ENCODE data around the gene FOXO6.

The FOXO6 gene

GRCh38 chr1:41313661-41314131 is 47.5 kb upstream of the FOXO6 start (continued):
- TF ChIP-seq, protein P1, sequence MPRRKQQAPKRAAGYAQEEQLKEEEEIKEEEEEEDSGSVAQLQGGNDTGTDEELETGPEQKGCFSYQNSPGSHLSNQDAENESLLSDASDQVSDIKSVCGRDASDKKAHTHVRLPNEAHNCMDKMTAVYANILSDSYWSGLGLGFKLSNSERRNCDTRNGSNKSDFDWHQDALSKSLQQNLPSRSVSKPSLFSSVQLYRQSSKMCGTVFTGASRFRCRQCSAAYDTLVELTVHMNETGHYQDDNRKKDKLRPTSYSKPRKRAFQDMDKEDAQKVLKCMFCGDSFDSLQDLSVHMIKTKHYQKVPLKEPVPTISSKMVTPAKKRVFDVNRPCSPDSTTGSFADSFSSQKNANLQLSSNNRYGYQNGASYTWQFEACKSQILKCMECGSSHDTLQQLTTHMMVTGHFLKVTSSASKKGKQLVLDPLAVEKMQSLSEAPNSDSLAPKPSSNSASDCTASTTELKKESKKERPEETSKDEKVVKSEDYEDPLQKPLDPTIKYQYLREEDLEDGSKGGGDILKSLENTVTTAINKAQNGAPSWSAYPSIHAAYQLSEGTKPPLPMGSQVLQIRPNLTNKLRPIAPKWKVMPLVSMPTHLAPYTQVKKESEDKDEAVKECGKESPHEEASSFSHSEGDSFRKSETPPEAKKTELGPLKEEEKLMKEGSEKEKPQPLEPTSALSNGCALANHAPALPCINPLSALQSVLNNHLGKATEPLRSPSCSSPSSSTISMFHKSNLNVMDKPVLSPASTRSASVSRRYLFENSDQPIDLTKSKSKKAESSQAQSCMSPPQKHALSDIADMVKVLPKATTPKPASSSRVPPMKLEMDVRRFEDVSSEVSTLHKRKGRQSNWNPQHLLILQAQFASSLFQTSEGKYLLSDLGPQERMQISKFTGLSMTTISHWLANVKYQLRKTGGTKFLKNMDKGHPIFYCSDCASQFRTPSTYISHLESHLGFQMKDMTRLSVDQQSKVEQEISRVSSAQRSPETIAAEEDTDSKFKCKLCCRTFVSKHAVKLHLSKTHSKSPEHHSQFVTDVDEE (CRISPR knock-in tag; IDR thresholded peaks at IDR 0.05): no peak

DNA sequence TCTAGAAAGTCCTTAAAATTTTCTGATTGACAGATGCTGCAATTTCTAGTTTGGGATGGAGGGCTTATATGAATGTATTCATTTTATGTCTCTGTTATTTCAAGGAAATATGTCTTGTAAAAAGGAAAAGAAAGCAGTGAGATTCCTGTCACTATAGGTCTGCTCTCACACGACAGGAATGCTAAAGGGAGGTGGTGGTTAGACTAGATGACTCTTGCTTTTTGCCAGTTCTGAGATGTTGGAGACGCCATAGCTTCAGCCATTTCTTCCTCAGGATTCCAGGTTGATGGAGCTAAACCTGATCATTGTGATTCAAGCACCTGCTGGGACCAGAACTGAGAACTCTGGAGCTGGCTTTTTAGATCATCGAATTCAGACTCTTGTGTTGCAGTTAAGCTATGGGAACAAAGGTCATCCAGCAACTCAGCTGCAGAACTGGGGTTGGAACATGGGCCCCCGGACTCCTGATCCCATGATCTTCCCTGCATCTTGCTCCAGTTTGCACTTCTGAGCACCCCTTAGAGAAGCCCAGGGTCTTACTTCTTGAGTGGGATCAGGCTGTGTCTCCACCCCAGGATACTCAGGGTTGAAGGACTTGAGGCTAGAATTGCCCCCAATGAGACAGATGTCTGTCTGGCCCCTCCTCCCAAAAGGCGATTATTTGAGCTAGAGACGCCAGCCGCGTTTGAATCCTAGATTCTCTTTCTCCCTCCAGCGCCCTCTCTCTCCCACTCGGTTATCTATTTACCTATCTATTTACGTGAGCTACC is 46.7 kb upstream of the FOXO6 start:
- TF ChIP-seq TOX (CRISPR knock-in tag; IDR thresholded peaks at IDR 0.05; ENCODE audit: borderline replicate concordance): no peak
- TF ChIP-seq CSDC2 (CRISPR knock-in tag; IDR thresholded peaks at IDR 0.05): no peak
- TF ChIP-seq ARNTL (CRISPR knock-in tag; IDR thresholded peaks at IDR 0.05; ENCODE audit: borderline replicate concordance, low read depth): no peak
- no peak for TF ChIP-seq ZFP3 (CRISPR knock-in tag; IDR thresholded peaks at IDR 0.05)
- no peak for TF ChIP-seq RARB (CRISPR knock-in tag; IDR thresholded peaks at IDR 0.05)
- no peak for TF ChIP-seq TCF4 (CRISPR knock-in tag; IDR thresholded peaks at IDR 0.05; ENCODE audit: borderline replicate concordance)
- TF ChIP-seq ZC3H10 (CRISPR knock-in tag; IDR thresholded peaks at IDR 0.05): no peak
- TF ChIP-seq ZNF8 (CRISPR knock-in tag; IDR thresholded peaks at IDR 0.05): no peak
- TF ChIP-seq, protein P2, sequence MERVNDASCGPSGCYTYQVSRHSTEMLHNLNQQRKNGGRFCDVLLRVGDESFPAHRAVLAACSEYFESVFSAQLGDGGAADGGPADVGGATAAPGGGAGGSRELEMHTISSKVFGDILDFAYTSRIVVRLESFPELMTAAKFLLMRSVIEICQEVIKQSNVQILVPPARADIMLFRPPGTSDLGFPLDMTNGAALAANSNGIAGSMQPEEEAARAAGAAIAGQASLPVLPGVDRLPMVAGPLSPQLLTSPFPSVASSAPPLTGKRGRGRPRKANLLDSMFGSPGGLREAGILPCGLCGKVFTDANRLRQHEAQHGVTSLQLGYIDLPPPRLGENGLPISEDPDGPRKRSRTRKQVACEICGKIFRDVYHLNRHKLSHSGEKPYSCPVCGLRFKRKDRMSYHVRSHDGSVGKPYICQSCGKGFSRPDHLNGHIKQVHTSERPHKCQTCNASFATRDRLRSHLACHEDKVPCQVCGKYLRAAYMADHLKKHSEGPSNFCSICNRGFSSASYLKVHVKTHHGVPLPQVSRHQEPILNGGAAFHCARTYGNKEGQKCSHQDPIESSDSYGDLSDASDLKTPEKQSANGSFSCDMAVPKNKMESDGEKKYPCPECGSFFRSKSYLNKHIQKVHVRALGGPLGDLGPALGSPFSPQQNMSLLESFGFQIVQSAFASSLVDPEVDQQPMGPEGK (CRISPR knock-in tag; IDR thresholded peaks at IDR 0.05; ENCODE audit: borderline replicate concordance): no peak
- no peak for TF ChIP-seq CREB5 (CRISPR knock-in tag; IDR thresholded peaks at IDR 0.05; ENCODE audit: low read depth)
- TF ChIP-seq BACH2 (CRISPR knock-in tag; IDR thresholded peaks at IDR 0.05; ENCODE audit: borderline replicate concordance): no peak
- ATAC-seq: peak; percentile 35; the same call in 2 of the 3 replicates

- TF ChIP-seq, protein P1 (CRISPR knock-in tag; IDR thresholded peaks at IDR 0.05): no peak
- TF ChIP-seq ZNF70 (CRISPR knock-in tag; IDR thresholded peaks at IDR 0.05) (no peak), TCF4 (CRISPR knock-in tag; IDR thresholded peaks at IDR 0.05; ENCODE audit: borderline replicate concordance) (no peak), RARB (CRISPR knock-in tag; IDR thresholded peaks at IDR 0.05) (no peak), TOX (CRISPR knock-in tag; IDR thresholded peaks at IDR 0.05; ENCODE audit: borderline replicate concordance) (no peak), ARNTL (CRISPR knock-in tag; IDR thresholded peaks at IDR 0.05; ENCODE audit: borderline replicate concordance, low read depth) (no peak), GLIS3 (CRISPR knock-in tag; IDR thresholded peaks at IDR 0.05) (no peak), ZFP3 (CRISPR knock-in tag; IDR thresholded peaks at IDR 0.05) (no peak), SNAI2 (CRISPR knock-in tag; IDR thresholded peaks at IDR 0.05) (no peak), ISL1 (CRISPR knock-in tag; IDR thresholded peaks at IDR 0.05) (no peak), CREB5 (CRISPR knock-in tag; IDR thresholded peaks at IDR 0.05; ENCODE audit: low read depth) (no peak), ZNF8 (CRISPR knock-in tag; IDR thresholded peaks at IDR 0.05) (no peak), BACH2 (CRISPR knock-in tag; IDR thresholded peaks at IDR 0.05; ENCODE audit: borderline replicate concordance) (no peak), ZFP30 (CRISPR knock-in tag; IDR thresholded peaks at IDR 0.05) (no peak)
- TF ChIP-seq, protein P3, sequence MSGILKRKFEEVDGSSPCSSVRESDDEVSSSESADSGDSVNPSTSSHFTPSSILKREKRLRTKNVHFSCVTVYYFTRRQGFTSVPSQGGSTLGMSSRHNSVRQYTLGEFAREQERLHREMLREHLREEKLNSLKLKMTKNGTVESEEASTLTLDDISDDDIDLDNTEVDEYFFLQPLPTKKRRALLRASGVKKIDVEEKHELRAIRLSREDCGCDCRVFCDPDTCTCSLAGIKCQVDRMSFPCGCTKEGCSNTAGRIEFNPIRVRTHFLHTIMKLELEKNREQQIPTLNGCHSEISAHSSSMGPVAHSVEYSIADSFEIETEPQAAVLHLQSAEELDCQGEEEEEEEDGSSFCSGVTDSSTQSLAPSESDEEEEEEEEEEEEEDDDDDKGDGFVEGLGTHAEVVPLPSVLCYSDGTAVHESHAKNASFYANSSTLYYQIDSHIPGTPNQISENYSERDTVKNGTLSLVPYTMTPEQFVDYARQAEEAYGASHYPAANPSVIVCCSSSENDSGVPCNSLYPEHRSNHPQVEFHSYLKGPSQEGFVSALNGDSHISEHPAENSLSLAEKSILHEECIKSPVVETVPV (CRISPR knock-in tag; IDR thresholded peaks at IDR 0.05): no peak
- TF ChIP-seq, protein P4, sequence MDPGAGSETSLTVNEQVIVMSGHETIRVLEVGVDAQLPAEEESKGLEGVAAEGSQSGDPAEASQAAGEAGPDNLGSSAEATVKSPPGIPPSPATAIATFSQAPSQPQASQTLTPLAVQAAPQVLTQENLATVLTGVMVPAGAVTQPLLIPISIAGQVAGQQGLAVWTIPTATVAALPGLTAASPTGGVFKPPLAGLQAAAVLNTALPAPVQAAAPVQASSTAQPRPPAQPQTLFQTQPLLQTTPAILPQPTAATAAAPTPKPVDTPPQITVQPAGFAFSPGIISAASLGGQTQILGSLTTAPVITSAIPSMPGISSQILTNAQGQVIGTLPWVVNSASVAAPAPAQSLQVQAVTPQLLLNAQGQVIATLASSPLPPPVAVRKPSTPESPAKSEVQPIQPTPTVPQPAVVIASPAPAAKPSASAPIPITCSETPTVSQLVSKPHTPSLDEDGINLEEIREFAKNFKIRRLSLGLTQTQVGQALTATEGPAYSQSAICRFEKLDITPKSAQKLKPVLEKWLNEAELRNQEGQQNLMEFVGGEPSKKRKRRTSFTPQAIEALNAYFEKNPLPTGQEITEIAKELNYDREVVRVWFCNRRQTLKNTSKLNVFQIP (CRISPR knock-in tag; IDR thresholded peaks at IDR 0.05; ENCODE audit: borderline replicate concordance, low read depth): no peak
These were observed 46.0 kb upstream of the FOXO6 start for GRCh38 chr1:41315146-41315822.

More at GRCh38 chr1:41315146-41315822, 46.0 kb upstream of the FOXO6 start:
- no peak for ATAC-seq
